HUES48 (cell line): ENCODE data around the gene NFKBIB.
"Not testable (repeated sequence)": the region's sequence is repeated elsewhere in the genome, so short reads cannot be mapped to it uniquely, and the experiment has no call there.

ENCODE experiments used
- H3K27ac ChIP-seq: one replicate; pipeline ENCODE4 v1.7.0; 2013; ENCODE audit warnings: low read depth, low read length, inconsistent platforms
- H3K27me3 ChIP-seq: 2 replicates; pipeline ENCODE4 v1.6.1; 2013; ENCODE audit warnings: mild to moderate bottlenecking, low read length; ENCODE audit not compliant: control insufficient read depth, insufficient read depth
- H3K36me3 ChIP-seq: 2 replicates; pipeline ENCODE4 v1.6.1; 2013; ENCODE audit warnings: low read length; ENCODE audit not compliant: control insufficient read depth, insufficient read depth
- H3K4me1 ChIP-seq: 2 replicates; pipeline ENCODE4 v1.6.1; 2013; ENCODE audit warnings: mild to moderate bottlenecking, low read length; ENCODE audit not compliant: control insufficient read depth, insufficient read depth
- H3K4me3 ChIP-seq: 2 replicates; pipeline ENCODE4 v1.5.1; 2013; ENCODE audit warnings: mild to moderate bottlenecking, low read depth, low read length
- H3K9ac ChIP-seq: 2 replicates; pipeline ENCODE4 v1.6.1; 2013; ENCODE audit warnings: mild to moderate bottlenecking, low read depth, low read length, moderate library complexity
- H3K9me3 ChIP-seq: 2 replicates; pipeline ENCODE4 v1.6.1; 2013; ENCODE audit warnings: low read length; ENCODE audit not compliant: control insufficient read depth, insufficient read depth

NFKBIB gene

GRCh38 chr19:38931521-38931793 lies 31.7 kb downstream of the NFKBIB start:
- Histone ChIP-seq H3K27ac (no peak overlapping the region), H3K36me3 (peaks cover 25% of the 10 kb centered on the region), H3K4me3 (peak overlapping the region; percentile 88), H3K9ac (peak overlapping the region; percentile 84), H3K4me1 (0 out of 2 replicates have a peak, but pooled peaks cover 3% of the 10 kb centered on the region), H3K27me3 (no peaks in the 10 kb centered on the region), H3K9me3 (peaks cover 17% of the 10 kb centered on the region)

DNA sequence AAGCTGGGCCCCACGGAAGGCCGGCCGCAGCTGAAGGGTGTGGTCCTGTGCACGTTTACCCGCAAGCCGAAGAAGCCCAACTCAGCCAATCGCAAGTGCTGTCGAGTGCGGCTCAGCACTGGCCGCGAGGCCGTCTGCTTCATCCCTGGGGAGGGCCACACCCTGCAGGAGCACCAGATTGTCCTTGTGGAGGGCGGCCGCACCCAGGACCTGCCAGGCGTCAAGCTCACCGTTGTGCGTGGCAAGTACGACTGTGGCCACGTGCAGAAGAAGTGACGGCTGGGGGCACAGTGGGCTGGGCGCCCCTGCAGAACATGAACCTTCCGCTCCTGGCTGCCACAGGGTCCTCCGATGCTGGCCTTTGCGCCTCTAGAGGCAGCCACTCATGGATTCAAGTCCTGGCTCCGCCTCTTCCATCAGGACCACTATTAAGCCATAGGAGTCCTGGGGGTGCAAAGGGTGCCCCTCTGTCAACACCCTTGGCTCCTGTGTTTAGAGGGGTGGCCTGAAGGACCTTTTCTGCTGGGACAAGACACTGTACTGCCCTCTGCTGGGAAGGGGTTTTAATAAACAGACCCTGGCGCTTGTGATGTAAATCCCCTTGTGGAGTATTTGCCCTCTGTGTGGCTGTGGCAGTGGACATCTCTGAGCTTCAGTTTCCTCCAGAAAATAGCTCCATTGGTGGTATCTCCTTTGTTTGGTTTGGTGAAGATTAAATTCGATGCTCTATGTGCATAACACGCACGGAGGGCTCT lies 32.8 kb downstream of the NFKBIB start:
- peaks cover 25% of the 10 kb centered on the region for H3K36me3 ChIP-seq
- 0 out of 2 replicates have a peak, but pooled peaks cover 3% of the 10 kb centered on the region for H3K4me1 ChIP-seq
- no peak overlapping the region for H3K4me3 ChIP-seq
- H3K27ac ChIP-seq = no peak overlapping the region
- no peak overlapping the region for H3K9ac ChIP-seq
- H3K9me3 ChIP-seq = peaks cover 17% of the 10 kb centered on the region
- no peaks in the 10 kb centered on the region for H3K27me3 ChIP-seq

- no peaks in the 10 kb centered on the region for H3K27me3 ChIP-seq
- H3K4me1 ChIP-seq = 0 out of 2 replicates have a peak, but pooled peaks cover 3% of the 10 kb centered on the region
- H3K9me3 ChIP-seq = peaks cover 17% of the 10 kb centered on the region
- no peak overlapping the region for H3K9ac ChIP-seq
- H3K27ac ChIP-seq = no peak overlapping the region
- no peak overlapping the region for H3K4me3 ChIP-seq
- peaks cover 22% of the 10 kb centered on the region for H3K36me3 ChIP-seq
Measured at GRCh38 chr19:38933544-38933943, 33.8 kb downstream of the NFKBIB start.

GRCh38 chr19:38939957-38940356 lies 40.2 kb downstream of the NFKBIB start:
- Histone ChIP-seq H3K9me3 (peaks cover 7% of the 10 kb centered on the region; the same call in 1 of the 2 replicates), H3K4me1 (no peaks in the 10 kb centered on the region), H3K36me3 (peaks cover 6% of the 10 kb centered on the region; the same call in 1 of the 2 replicates), H3K4me3 (no peak overlapping the region), H3K27me3 (no peaks in the 10 kb centered on the region), H3K9ac (no peak overlapping the region), H3K27ac (no peak overlapping the region)

- H3K9me3 ChIP-seq, H3K4me3 ChIP-seq, H3K27me3 ChIP-seq, H3K27ac ChIP-seq, H3K4me1 ChIP-seq, H3K9ac ChIP-seq: not testable (repeated sequence)
- H3K36me3 ChIP-seq = peaks cover 12% of the 10 kb centered on the region; the same call in 1 of the 2 replicates
Measured at GRCh38 chr19:38941466-38941865, 41.7 kb downstream of the NFKBIB start.

GRCh38 chr19:38941979-38942378 lies 42.2 kb downstream of the NFKBIB start:
- Histone ChIP-seq H3K36me3 (peaks cover 12% of the 10 kb centered on the region; the same call in 1 of the 2 replicates), H3K4me1 (no peaks in the 10 kb centered on the region), H3K9me3 (no peaks in the 10 kb centered on the region), H3K4me3 (no peak overlapping the region), H3K27me3 (no peaks in the 10 kb centered on the region), H3K9ac (no peak overlapping the region), H3K27ac (no peak overlapping the region)

- no peaks in the 10 kb centered on the region for H3K27me3 ChIP-seq
- H3K4me3 ChIP-seq = no peak overlapping the region
- H3K36me3 ChIP-seq = peaks cover 12% of the 10 kb centered on the region; the same call in 1 of the 2 replicates
- no peaks in the 10 kb centered on the region for H3K9me3 ChIP-seq
- H3K27ac ChIP-seq = no peak overlapping the region
- H3K9ac ChIP-seq = no peak overlapping the region
- H3K4me1 ChIP-seq = no peaks in the 10 kb centered on the region
Measured at GRCh38 chr19:38942471-38943181, 42.9 kb downstream of the NFKBIB start.

- no peak overlapping the region for H3K27ac ChIP-seq
- H3K36me3 ChIP-seq = peaks cover 12% of the 10 kb centered on the region; the same call in 1 of the 2 replicates
- H3K4me1 ChIP-seq = no peaks in the 10 kb centered on the region
- H3K4me3 ChIP-seq = no peak overlapping the region
- no peak overlapping the region for H3K9ac ChIP-seq
- H3K9me3 ChIP-seq = no peaks in the 10 kb centered on the region
- H3K27me3 ChIP-seq = no peaks in the 10 kb centered on the region
Measured at GRCh38 chr19:38944981-38945506, 45.3 kb downstream of the NFKBIB start.

DNA sequence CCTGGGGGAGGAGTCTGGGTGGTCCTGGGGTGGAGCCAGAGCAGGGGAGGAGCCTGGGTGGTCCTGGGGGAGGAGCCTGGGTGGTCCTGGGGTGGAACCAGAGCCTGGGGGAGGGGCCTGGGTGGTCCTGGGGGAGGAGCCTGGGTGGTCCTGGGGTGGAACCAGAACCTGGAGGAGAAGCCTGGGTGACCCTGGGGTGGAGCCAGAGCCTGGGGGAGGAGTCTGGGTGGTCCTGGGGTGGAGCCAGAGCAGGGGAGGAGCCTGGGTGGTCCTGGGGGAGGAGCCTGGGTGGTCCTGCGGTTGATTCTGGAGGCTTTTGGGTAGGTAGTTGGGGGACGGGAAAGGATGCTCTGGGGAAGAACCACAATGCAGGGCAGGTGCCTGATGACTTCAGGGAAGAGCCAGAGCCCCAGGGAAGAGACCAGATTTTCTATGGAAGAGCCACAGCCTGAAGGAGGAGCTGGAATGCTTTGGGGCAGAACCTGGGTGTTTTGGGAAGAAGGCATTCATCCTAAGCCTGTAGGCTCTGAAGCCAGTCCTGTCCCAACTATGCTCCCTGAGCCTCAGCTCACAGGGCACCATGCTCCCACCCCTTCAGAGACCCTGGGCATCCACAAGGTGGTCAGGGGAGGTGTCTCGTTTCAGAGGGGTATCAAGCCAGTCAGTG lies 45.9 kb downstream of the NFKBIB start:
- no peaks in the 10 kb centered on the region for H3K9me3 ChIP-seq
- no peak overlapping the region for H3K27ac ChIP-seq
- 0 out of 2 replicates have a peak, but pooled peaks cover 2% of the 10 kb centered on the region for H3K4me1 ChIP-seq
- H3K27me3 ChIP-seq = no peaks in the 10 kb centered on the region
- H3K36me3 ChIP-seq = peaks cover 12% of the 10 kb centered on the region; the same call in 1 of the 2 replicates
- no peak overlapping the region for H3K4me3 ChIP-seq
- H3K9ac ChIP-seq = no peak overlapping the region

GRCh38 chr19:38946229-38947010 lies 46.7 kb downstream of the NFKBIB start:
- Histone ChIP-seq H3K27ac (no peak overlapping the region), H3K9me3 (no peaks in the 10 kb centered on the region), H3K27me3 (no peaks in the 10 kb centered on the region), H3K4me1 (0 out of 2 replicates have a peak, but pooled peaks cover 2% of the 10 kb centered on the region), H3K4me3 (no peak overlapping the region), H3K36me3 (peaks cover 12% of the 10 kb centered on the region; the same call in 1 of the 2 replicates), H3K9ac (no peak overlapping the region)
